GM12878 (cell line): ENCODE data around the gene ALG12. TPM values are rescaled to one million over a fixed set of nuclear protein-coding genes. Genes with fewer than 3 reads are reported as not detected.

Experiments used
- ATAC-seq: fragments of 200-7000 bp; cut with Tn5 transposase; 3 replicates; pipeline ENCODE4 v1.9.1; 2020; ENCODE audit warnings: mild to moderate bottlenecking, moderate library complexity
- BruUV-seq: library from RNA; stranded (reverse); fragments of 400-500 nt; replicated peaks from 2 replicates; lab custom pipeline; 2021; lab: Mats Ljungman, UMichigan
- CTCF ChIA-PET: fragments of 300-600 bp; sonication (Branson Sonifier 250); formaldehyde crosslinking; extraction: SDS; loops from one replicate; lab custom pipeline; 2021; ENCODE audit warnings: inconsistent platforms; lab: Yijun Ruan, JAX
- POLR2A ChIA-PET: fragments of 350-600 bp; formaldehyde crosslinking; extraction: SDS; loops from one replicate; lab custom pipeline; 2021; ENCODE audit warnings: inconsistent platforms; lab: Charles Lee
- RAD21 ChIA-PET: fragments of 300-600 bp; sonication (Branson Sonifier 250); formaldehyde crosslinking; loops from one replicate; lab custom pipeline; 2023; ENCODE audit warnings: antibody characterized with exemption; ENCODE audit not compliant: unreplicated experiment; lab: Charles Lee
- SMC1A ChIA-PET: fragments of 300-600 bp; sonication (Branson Sonifier 250); formaldehyde crosslinking; loops from one replicate; lab custom pipeline; 2023; ENCODE audit not compliant: unreplicated experiment, uncharacterized antibody; lab: Charles Lee
- DNase-seq: peaks from one replicate; pipeline ENCODE4 v3.0.0-alpha.2; 2011; ENCODE audit warnings: low read depth, low spot score
- FAIRE-seq: peaks from 3 replicates; lab custom pipeline; 2011; peaks lifted over from hg19 to GRCh38; lab: Jason Lieb, UNC
- H2AFZ ChIP-seq: 2 replicates; pipeline ENCODE4 v1.6.0; 2011; ENCODE audit warnings: low read depth, low read length, control low read depth; ENCODE audit not compliant: control insufficient read depth
- H3K27ac ChIP-seq: 2 replicates; pipeline ENCODE4 v1.5.1; 2011; ENCODE audit warnings: control low read depth; ENCODE audit not compliant: control insufficient read depth, insufficient read depth
- H3K27me3 ChIP-seq, 2 experiments: replicated peaks in 1 of 2; 2 replicates each; pipeline versions ENCODE4 v1.6.0 to v1.6.1; 2011; ENCODE audit warnings: low read length in 1 of 2; ENCODE audit not compliant: control insufficient read depth in 2 of 2, insufficient read depth in 2 of 2
- H3K36me3 ChIP-seq, 2 experiments: 2 replicates each; pipeline ENCODE4 v1.5.1; 2011; ENCODE audit warnings: low read length in 1 of 2; ENCODE audit not compliant: control insufficient read depth in 2 of 2, insufficient read depth in 2 of 2
- H3K4me1 ChIP-seq: 2 replicates; pipeline ENCODE4 v1.6.1; 2011; ENCODE audit warnings: mild to moderate bottlenecking, low read length, moderate library complexity, mixed read lengths; ENCODE audit not compliant: control insufficient read depth, insufficient read depth
- H3K4me2 ChIP-seq: 2 replicates; pipeline ENCODE4 v1.6.0; 2011; ENCODE audit warnings: control low read depth; ENCODE audit not compliant: control insufficient read depth, insufficient read depth
- H3K4me3 ChIP-seq: fragments of 200-600 bp; sonication (generic); 2 replicates; pipeline ENCODE4 v1.5.1; 2016
- H3K79me2 ChIP-seq: 2 replicates; pipeline ENCODE4 v1.6.0; 2011; ENCODE audit warnings: low read length; ENCODE audit not compliant: control insufficient read depth, insufficient read depth
- H3K9ac ChIP-seq: 2 replicates; pipeline ENCODE4 v1.8.0; 2011; ENCODE audit warnings: low read length, control low read depth, mixed read lengths; ENCODE audit not compliant: control insufficient read depth, insufficient read depth
- H3K9me3 ChIP-seq: replicated peaks from 3 replicates; pipeline ENCODE4 v1.5.1; 2011; ENCODE audit warnings: mild to moderate bottlenecking, low read length; ENCODE audit not compliant: control insufficient read depth, insufficient read depth
- H4K20me1 ChIP-seq: 2 replicates; pipeline ENCODE4 v1.6.0; 2011; ENCODE audit not compliant: control insufficient read depth, insufficient read depth
- ESRRA ChIP-seq: IDR thresholded peaks from 2 replicates; pipeline ENCODE4 v1.6.1; 2012; ENCODE audit warnings: mild to moderate bottlenecking, low read length, improper control_type of control experiment
- HCFC1 ChIP-seq: fragments of 150-350 bp; IDR thresholded peaks from 2 replicates; pipeline ENCODE4 v1.6.1; 2014; ENCODE audit warnings: low read length
- HSF1 ChIP-seq: fragments of 150-350 bp; IDR thresholded peaks from 2 replicates; pipeline ENCODE4 v1.6.1; 2014; ENCODE audit warnings: mild to moderate bottlenecking, low read depth, low read length
- IRF5 ChIP-seq: fragments of 450-650 bp; IDR thresholded peaks from 2 replicates; pipeline ENCODE4 v1.6.1; 2017; ENCODE audit warnings: borderline replicate concordance
- MTA3 ChIP-seq: IDR thresholded peaks from 2 replicates; pipeline ENCODE4 v1.6.1; 2012; ENCODE audit warnings: low read length, inconsistent platforms, borderline replicate concordance
- NFYA ChIP-seq: IDR thresholded peaks from 2 replicates; pipeline ENCODE4 v1.6.1; 2011; ENCODE audit warnings: low read depth, mild to moderate bottlenecking, low read length, improper control_type of control experiment, borderline replicate concordance
- PAX8 ChIP-seq: fragments of 450-650 bp; IDR thresholded peaks from 2 replicates; pipeline ENCODE4 v1.6.1; 2017; ENCODE audit warnings: mild to moderate bottlenecking, moderate library complexity
- RFX5 ChIP-seq: IDR thresholded peaks from 2 replicates; pipeline ENCODE4 v1.6.1; 2011; ENCODE audit warnings: low read depth, low read length, improper control_type of control experiment
- SMARCA5 ChIP-seq: fragments of 450-650 bp; IDR thresholded peaks from 2 replicates; pipeline ENCODE4 v1.6.1; 2017; ENCODE audit warnings: mild to moderate bottlenecking
- SUPT20H ChIP-seq: IDR thresholded peaks from 2 replicates; pipeline ENCODE4 v1.6.1; 2011; ENCODE audit warnings: low read depth, mild to moderate bottlenecking, low read length, moderate library complexity, borderline replicate concordance; ENCODE audit not compliant: control insufficient read depth
- WGBS: methylation state at CpG from one replicate; pipeline ENCODE4 v1.1.6; 2016; ENCODE audit warnings: low lambda C conversion rate; ENCODE audit not compliant: insufficient replicate concordance, insufficient coverage; ENCODE audit errors: missing lambda C conversion rate; 5-methylcytosine and 5-hydroxymethylcytosine counted together
- in situ Hi-C: fragments of 300-500 bp; cut with MboI; formaldehyde crosslinking; loops from 9 replicates; pipeline ENCODE4 v1.14.3; 2018; ENCODE audit warnings: mixed read lengths
- intact Hi-C: fragments of 100-400 bp; cut with micrococcal nuclease; formaldehyde crosslinking; loops from one replicate; pipeline ENCODE4 v1.14.2; 2022; ENCODE audit not compliant: unreplicated experiment
- polyA plus RNA-seq, 11 experiments: library from polyadenylated mRNA; depleted of rRNA in 4 of 11; unstranded in 6 of 11; stranded (reverse) in 5 of 11; fragments of >200 nt; fragmentation: Nextera tagmentation in 4 of 11; fragmentation: Illumina TruSeq in 1 of 11; extraction: Ambion mirVana in 4 of 11; extraction: Trizol in 1 of 11; gene quantifications; 1 replicate in 1 of 11; 2 replicates in 10 of 11; pipeline versions ENCODE4 v1.2.1 to v1.2.3, GENCODE V29; 2011 to 2016; ENCODE audit warnings: inconsistent platforms in 2 of 11, missing spikeins in 2 of 11, low read depth in 1 of 11
- total RNA-seq, 4 experiments: library from RNA; depleted of rRNA in 3 of 4; stranded (reverse); fragments of >200 nt in 3 of 4; fragmentation: Illumina TruSeq in 1 of 4; extraction: Trizol in 1 of 4; gene quantifications; 2 replicates each; pipeline versions ENCODE4 v1.2.1 to v1.2.3, GENCODE V29; 2013 to 2021
- TF ChIP-seq, protein P1 (sequence below): fragments of 450-650 bp; IDR thresholded peaks from 2 replicates; pipeline ENCODE4 v1.6.1; 2017; ENCODE audit warnings: mild to moderate bottlenecking

Gene ALG12
- total and polyA plus RNA-seq, 10 of the 15 experiments (the other 5 are each of a cell fraction or from before 2014, with no cell fraction given) = 0.22 to 23.4 (median 6.6) TPM

GRCh38 chr22:49949914-49950292 is 31.7 kb upstream of the ALG12 start:
- ChIA-PET CTCF (no interaction called here), POLR2A (no interaction called here), SMC1A (no interaction called here), RAD21 (no interaction called here)
- no peaks in the 10 kb centered on the region for H3K27me3 ChIP-seq
- H3K4me3 ChIP-seq = no peak overlapping the region
- H4K20me1 ChIP-seq = no peaks in the 10 kb centered on the region
- TF ChIP-seq IRF5 = no peak
- in situ Hi-C loops (no loop called here), intact Hi-C loops (no loop called here)
- no peaks in the 10 kb centered on the region for H3K9me3 ChIP-seq
- no peak overlapping the region for H2AFZ ChIP-seq
- no peak for FAIRE-seq
- ATAC-seq = no peak
- no peaks in the 10 kb centered on the region for H3K36me3 ChIP-seq
- no TSS peak for BruUV-seq
- no peak overlapping the region for H3K27ac ChIP-seq
- H3K4me2 ChIP-seq = no peak overlapping the region
- H3K9ac ChIP-seq = no peak overlapping the region
- H3K4me1 ChIP-seq = peaks cover 4% of the 10 kb centered on the region; the same call in 1 of the 2 replicates
- no peaks in the 10 kb centered on the region for H3K79me2 ChIP-seq
- no peak for DNase-seq
- WGBS = 66% methylated on average over 11 of the region's 11 CpGs

DNA sequence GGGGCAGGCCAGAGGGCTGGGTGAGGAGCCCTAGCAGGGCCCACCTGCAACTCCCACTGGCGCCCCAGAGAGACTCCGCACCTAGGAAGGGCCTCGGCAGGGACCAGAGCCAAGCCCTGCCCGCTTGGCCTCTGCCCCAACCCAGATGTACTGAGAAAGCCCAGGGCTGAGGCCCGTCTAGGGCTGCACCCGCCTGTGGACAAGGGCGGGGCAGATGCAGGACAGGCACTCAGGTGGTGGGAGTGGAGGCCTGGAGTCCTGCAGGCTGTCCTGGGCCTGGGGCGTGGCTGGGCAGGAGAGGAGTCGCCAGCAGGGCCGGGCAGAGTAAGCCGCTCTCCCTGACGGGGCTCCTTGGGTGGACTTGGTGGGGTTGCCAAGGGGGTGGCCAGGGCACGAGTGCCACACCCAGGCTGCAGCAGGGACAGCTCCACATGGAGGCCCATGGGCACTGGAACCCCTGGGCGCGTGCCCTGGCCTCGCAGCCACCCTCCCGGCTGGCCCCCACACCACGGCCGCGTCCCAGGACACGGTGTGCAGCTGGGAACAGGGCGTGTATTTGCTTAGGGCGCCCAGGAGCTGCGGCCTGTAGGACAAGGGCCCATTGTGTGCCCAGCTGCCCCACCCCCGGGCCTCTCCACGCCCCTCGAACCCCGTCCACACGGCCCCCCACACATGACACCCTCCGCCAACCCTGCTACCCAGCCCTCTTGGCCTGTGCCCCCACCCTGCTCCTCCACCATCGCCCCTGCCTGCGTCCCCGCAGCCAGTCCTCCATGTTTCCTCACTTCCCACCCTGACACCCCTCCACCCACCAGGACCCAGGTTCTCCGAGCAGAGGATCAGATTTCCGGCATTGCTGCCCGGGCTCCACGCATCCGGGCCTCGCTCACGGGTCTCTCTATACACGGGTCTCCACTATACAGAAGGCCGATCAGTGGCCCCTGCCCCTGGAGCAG is 31.0 kb upstream of the ALG12 start:
- DNase-seq (no peak), FAIRE-seq (no peak), ATAC-seq (no peak)
- H3K4me1 ChIP-seq = peaks cover 4% of the 10 kb centered on the region; the same call in 1 of the 2 replicates
- H3K9ac ChIP-seq = no peak overlapping the region
- in situ Hi-C loops = no loop called here
- H3K27me3 ChIP-seq = no peaks in the 10 kb centered on the region
- SMC1A ChIA-PET = no interaction called here
- 55% methylated on average over 34 of the region's 42 CpGs for WGBS
- H3K79me2 ChIP-seq = peaks cover 3% of the 10 kb centered on the region
- H3K27ac ChIP-seq = no peak overlapping the region
- H3K4me2 ChIP-seq = no peak overlapping the region
- H3K4me3 ChIP-seq = no peak overlapping the region
- H4K20me1 ChIP-seq = no peaks in the 10 kb centered on the region
- RAD21 ChIA-PET = no interaction called here
- POLR2A ChIA-PET = no interaction called here
- BruUV-seq = no TSS peak
- no peak overlapping the region for H2AFZ ChIP-seq
- CTCF ChIA-PET = no interaction called here
- no peaks in the 10 kb centered on the region for H3K36me3 ChIP-seq
- no peaks in the 10 kb centered on the region for H3K9me3 ChIP-seq
- intact Hi-C loops = no loop called here
- TF ChIP-seq SUPT20H (no peak), MTA3 (no peak), RFX5 (no peak), ESRRA (no peak), HCFC1 (no peak), PAX8 (no peak), NFYA (no peak), SMARCA5 (no peak), HSF1 (no peak)
- TF ChIP-seq, protein P1, sequence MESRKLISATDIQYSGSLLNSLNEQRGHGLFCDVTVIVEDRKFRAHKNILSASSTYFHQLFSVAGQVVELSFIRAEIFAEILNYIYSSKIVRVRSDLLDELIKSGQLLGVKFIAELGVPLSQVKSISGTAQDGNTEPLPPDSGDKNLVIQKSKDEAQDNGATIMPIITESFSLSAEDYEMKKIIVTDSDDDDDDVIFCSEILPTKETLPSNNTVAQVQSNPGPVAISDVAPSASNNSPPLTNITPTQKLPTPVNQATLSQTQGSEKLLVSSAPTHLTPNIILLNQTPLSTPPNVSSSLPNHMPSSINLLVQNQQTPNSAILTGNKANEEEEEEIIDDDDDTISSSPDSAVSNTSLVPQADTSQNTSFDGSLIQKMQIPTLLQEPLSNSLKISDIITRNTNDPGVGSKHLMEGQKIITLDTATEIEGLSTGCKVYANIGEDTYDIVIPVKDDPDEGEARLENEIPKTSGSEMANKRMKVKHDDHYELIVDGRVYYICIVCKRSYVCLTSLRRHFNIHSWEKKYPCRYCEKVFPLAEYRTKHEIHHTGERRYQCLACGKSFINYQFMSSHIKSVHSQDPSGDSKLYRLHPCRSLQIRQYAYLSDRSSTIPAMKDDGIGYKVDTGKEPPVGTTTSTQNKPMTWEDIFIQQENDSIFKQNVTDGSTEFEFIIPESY = no peak
